Erythroblast (primary cell): ENCODE data around the gene SNX25.

ENCODE experiments used
- GATA1 ChIP-seq: IDR thresholded peaks from 2 replicates; pipeline ENCODE4 v1.6.1; 2011; ENCODE audit warnings: low read depth, mild to moderate bottlenecking, control low read depth, low read length, moderate library complexity
- POLR2A ChIP-seq: IDR thresholded peaks from 2 replicates; pipeline ENCODE4 v1.6.1; 2011; ENCODE audit warnings: mild to moderate bottlenecking, low read length

DNA sequence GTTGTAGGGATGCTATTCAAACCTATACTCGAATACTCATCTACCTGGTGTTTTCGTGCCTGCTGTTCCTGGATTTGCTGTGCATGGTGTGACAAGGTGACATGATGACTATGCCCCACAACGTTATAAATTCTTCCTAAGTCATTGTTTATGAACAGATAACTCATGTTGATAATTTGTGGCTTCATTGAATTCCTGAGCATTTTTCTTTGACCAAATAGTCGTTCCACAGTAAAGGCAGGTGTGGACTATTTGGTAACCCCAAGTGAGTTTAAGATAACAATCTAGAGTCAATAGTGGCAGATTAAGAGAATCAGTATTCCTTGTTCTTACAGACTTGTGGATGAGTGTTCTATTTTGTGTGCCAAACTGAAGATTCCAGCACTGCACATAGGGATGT lies 59.9 kb downstream of the SNX25 start:
- TF ChIP-seq POLR2A, result no peak
- TF ChIP-seq GATA1, result no peak
